Measurements from ENCODE around the gene UBE2D1. TPM values are rescaled to one million over a fixed set of nuclear protein-coding genes. Genes with fewer than 3 reads are reported as not detected.

UBE2D1 gene
- total RNA-seq, 4 donors from 2014 or later: 62.0 to 178 (median 81.6) TPM

DNA sequence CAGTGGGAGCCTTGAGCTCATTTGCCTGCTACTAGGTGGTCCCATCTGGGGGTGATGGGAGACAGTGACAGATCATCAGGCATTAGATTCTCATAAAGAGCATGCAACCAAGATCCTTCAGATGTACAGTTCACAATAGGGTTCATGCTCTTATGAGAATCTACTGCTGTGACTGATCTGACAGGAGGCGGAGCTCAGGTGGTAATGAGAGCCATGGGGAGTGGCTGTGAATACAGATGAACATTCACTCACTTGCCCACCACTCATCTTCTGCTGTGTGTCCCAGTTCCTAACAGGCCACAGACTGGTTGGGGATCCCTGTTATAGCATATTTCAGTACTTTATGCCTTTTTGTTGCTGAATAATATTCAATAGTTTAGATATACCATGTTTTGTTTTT is 6.6 kb upstream of the UBE2D1 start:
- in situ Hi-C loops (cut with MboI; ENCODE audit: low sequenced_read_pairs in 4 of 4): loop anchor here in 2 of 4 donors (10.0 kb wide), 2 partner anchors 47 to 57 kb away; partner anchors contain the start of gene TFAM (in 1 of the 2)
- H3K9me3 ChIP-seq: no peaks in the 10 kb centered on the region
- H3K4me1 ChIP-seq: no peaks in the 10 kb centered on the region
- no peaks in the 10 kb centered on the region for H3K36me3 ChIP-seq
- no peak for DNase-seq
- H3K27ac ChIP-seq: no peak overlapping the region
- ATAC-seq: no peak
- H3K27me3 ChIP-seq: peaks cover 0 to 2% (median 0%) of the 10 kb centered on the region in 3 donors
- no peak overlapping the region for H3K4me3 ChIP-seq
- TF ChIP-seq POLR2A (IDR thresholded peaks at IDR 0.05): no peak
- TF ChIP-seq, protein P1, sequence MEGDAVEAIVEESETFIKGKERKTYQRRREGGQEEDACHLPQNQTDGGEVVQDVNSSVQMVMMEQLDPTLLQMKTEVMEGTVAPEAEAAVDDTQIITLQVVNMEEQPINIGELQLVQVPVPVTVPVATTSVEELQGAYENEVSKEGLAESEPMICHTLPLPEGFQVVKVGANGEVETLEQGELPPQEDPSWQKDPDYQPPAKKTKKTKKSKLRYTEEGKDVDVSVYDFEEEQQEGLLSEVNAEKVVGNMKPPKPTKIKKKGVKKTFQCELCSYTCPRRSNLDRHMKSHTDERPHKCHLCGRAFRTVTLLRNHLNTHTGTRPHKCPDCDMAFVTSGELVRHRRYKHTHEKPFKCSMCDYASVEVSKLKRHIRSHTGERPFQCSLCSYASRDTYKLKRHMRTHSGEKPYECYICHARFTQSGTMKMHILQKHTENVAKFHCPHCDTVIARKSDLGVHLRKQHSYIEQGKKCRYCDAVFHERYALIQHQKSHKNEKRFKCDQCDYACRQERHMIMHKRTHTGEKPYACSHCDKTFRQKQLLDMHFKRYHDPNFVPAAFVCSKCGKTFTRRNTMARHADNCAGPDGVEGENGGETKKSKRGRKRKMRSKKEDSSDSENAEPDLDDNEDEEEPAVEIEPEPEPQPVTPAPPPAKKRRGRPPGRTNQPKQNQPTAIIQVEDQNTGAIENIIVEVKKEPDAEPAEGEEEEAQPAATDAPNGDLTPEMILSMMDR (IDR thresholded peaks at IDR 0.05 in 4 of 5, conservative IDR thresholded peaks at IDR 0.05 in 1 of 5): no peak
- intact Hi-C loops (cut with DNase I; ENCODE audit: low total_unique reads): no loop called here

DNA sequence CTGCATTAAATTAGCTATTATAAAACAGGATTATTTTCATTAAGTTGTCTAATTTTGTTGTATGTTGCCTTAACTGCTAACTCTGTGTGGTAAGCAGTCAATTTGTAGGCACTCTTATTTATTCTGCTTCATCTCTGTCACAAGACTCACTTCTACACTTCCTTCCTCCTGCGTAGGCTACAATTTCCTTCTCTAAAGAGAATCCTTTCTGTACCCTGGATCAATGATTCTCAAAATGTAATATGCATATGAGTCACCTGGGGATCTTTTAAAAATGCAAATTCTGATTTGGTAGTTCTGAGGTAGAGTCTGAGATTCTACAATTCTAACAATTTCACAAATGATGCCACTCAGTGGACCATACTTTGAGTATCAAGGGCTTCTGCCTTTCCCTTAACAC is 4.4 kb upstream of the UBE2D1 start:
- intact Hi-C loops (cut with DNase I; ENCODE audit: low total_unique reads): no loop called here
- no peak overlapping the region for H3K27ac ChIP-seq

DNA sequence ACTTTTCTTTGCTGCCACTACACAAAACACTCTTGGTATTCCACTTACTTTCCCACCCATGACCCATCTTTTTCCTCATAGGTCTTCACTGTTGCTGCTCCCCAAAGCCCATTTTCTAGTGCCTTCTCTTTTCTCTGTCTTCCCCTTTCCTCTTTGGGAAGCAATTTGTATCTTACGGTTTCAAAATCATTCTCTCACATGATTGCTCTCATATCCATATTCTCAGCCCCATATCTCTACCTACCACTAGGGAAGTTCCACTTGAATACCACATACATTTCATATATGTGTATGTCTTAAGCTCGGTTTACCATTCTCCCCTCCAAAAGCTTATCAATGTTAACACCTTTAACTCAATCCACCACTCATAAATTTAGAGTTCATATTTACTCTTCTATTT is 3.2 kb upstream of the UBE2D1 start:
- Histone ChIP-seq H3K4me1 (peaks cover 0 to 9% of the 10 kb centered on the region in 2 donors), H3K4me3 (no peak overlapping the region), H3K36me3 (no peaks in the 10 kb centered on the region), H3K9me3 (no peaks in the 10 kb centered on the region), H3K27ac (no peak overlapping the region), H3K27me3 (peaks cover 0 to 2% (median 0%) of the 10 kb centered on the region in 3 donors)
- ATAC-seq: no peak
- intact Hi-C loops (cut with DNase I; ENCODE audit: low total_unique reads): no loop called here
- no peak for DNase-seq
- TF ChIP-seq POLR2A (IDR thresholded peaks at IDR 0.05): no peak
- TF ChIP-seq, protein P1 (IDR thresholded peaks at IDR 0.05 in 4 of 5, conservative IDR thresholded peaks at IDR 0.05 in 1 of 5): no peak
- in situ Hi-C loops (cut with MboI; ENCODE audit: low sequenced_read_pairs in 4 of 4): no loop called here

More for the DNA sequence above, 4.4 kb upstream of the UBE2D1 start:
- Histone ChIP-seq H3K36me3 (no peaks in the 10 kb centered on the region), H3K27me3 (peaks cover 0 to 2% (median 0%) of the 10 kb centered on the region in 3 donors), H3K9me3 (no peaks in the 10 kb centered on the region), H3K4me1 (peaks cover 0 to 6% of the 10 kb centered on the region in 2 donors), H3K4me3 (no peak overlapping the region)
- TF ChIP-seq, protein P1 (IDR thresholded peaks at IDR 0.05 in 4 of 5, conservative IDR thresholded peaks at IDR 0.05 in 1 of 5): no peak
- no peak for TF ChIP-seq POLR2A (IDR thresholded peaks at IDR 0.05)
- in situ Hi-C loops (cut with MboI; ENCODE audit: low sequenced_read_pairs in 4 of 4): no loop called here
- ATAC-seq: no peak
- no peak for DNase-seq

DNA sequence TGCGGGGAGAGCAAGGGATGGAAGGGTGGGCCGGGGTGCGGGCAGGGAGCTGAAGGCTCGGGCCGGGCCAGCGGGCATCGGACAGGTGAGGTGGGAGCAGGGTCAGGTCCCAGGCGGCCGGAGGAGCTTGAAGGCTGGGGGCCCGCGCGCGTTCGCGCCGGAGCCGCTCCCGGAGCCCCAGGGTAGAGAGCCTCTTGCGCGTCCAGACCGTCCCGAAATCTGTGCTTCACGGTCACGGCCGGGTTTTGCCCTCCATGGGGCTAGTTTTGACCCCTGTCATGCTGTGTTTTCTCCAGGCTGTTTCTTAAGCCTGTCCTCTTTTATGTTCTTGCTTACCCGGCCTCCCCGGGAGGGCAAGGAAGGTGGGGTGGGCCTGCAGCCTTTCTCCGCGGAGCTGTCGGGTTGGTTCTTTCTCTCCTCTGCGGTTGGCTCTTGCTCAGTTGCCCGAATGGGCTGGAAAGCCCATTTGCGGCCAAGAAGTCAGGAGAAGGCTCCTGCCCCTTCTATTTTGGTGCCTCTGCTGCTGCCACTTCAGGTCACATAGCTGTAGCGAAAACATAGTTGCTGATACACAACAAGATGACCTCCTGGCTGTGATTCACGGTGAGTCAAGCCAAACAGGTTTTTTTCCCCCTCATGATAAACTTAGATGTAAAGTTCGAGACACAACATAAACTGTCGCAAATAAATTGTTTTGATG is 650 bp downstream of the UBE2D1 start:
- Histone ChIP-seq H3K4me1 (peaks cover 25 to 39% of the 10 kb centered on the region in 2 donors), H3K9me3 (no peaks in the 10 kb centered on the region), H3K4me3 (peak overlapping the region; percentile 78 to 98 (median 92)), H3K27ac (peak overlapping the region; percentile 96 to 100 (median 98)), H3K27me3 (no peaks in the 10 kb centered on the region), H3K36me3 (no peaks in the 10 kb centered on the region)
- TF ChIP-seq, protein P1 (IDR thresholded peaks at IDR 0.05 in 4 of 5, conservative IDR thresholded peaks at IDR 0.05 in 1 of 5): no peak
- TF ChIP-seq POLR2A (IDR thresholded peaks at IDR 0.05): peak; percentile 66 to 72
- peak; percentile 91 to 93 for ATAC-seq
- in situ Hi-C loops (cut with MboI; ENCODE audit: low sequenced_read_pairs in 4 of 4): no loop called here
- peak; percentile 86 to 90 for DNase-seq
- intact Hi-C loops (cut with DNase I; ENCODE audit: low total_unique reads): loop anchor here (1.0 to 5.0 kb wide), 5 partner anchors 25 to 1571 kb away; partner anchors contain the start of genes BICC1, CCDC6, CISD1 and TFAM

Data from gastrocnemius medialis (tissue), 4 donors.